ENCODE measurements around the gene ZNG1A.

DNA sequence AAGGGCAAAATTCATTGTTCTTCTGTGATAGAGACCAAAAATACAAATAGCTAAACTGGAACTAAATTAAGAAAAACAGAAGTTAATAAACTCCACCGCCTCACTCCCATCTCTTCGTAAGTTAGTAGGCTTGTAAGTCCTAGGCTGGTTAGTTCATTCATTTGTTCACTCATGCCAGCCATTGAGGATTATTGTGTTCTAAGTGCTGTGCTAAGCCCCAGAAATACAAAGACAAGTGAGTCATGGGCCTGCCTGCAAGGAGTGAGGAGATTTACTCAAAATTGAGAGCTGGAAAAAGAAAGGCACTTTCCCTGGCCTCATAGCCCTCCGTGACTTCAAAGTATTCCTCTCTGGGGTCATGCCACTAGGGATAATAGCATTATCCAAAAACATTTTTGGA, 44.3 kb upstream of the ZNG1A start:
- TF ChIP-seq SUZ12 (IDR thresholded peaks at IDR 0.05; ENCODE audit: extremely low read depth, insufficient read depth, insufficient read length): no peak
- TF ChIP-seq ZNF274 (IDR thresholded peaks at IDR 0.05; ENCODE audit: low read depth, low read length): no peak
- no peak for TF ChIP-seq YY1 (IDR thresholded peaks at IDR 0.05; ENCODE audit: insufficient read depth, insufficient read length)

All from NT2/D1 (cell line).